Kidney (tissue), 14 donors: Measurements from ENCODE around the gene LPCAT1. TPM values are rescaled to one million over a fixed set of nuclear protein-coding genes. Genes with fewer than 3 reads are reported as not detected.

ENCODE experiments used
- DNase-seq, 5 donors: peaks; one replicate each; pipeline ENCODE4 v3.0.0-alpha.2; 2013 to 2020
- FAIRE-seq: peaks from 2 replicates; lab custom pipeline; 2012; peaks lifted over from hg19 to GRCh38; lab: Jason Lieb, UNC
- H3K27ac ChIP-seq, 2 donors: one replicate each; pipeline ENCODE4 v1.7.0; 2013; ENCODE audit warnings: low read depth in 2 of 2, low read length in 2 of 2, inconsistent platforms in 1 of 2
- H3K27me3 ChIP-seq: one replicate; pipeline ENCODE4 v1.7.1; 2013; ENCODE audit warnings: low read length, inconsistent platforms; ENCODE audit not compliant: control insufficient read depth, insufficient read depth
- H3K36me3 ChIP-seq, 3 donors: one replicate each; pipeline versions ENCODE4 v1.7.0 to v1.7.1; 2013; ENCODE audit warnings: low read length in 3 of 3, control low read depth in 1 of 3, inconsistent platforms in 1 of 3; ENCODE audit not compliant: insufficient read depth in 3 of 3, control insufficient read depth in 2 of 3
- H3K4me1 ChIP-seq, 3 donors: one replicate each; pipeline versions ENCODE4 v1.7.0 to v1.7.1; 2013; ENCODE audit warnings: low read length in 3 of 3, inconsistent platforms in 1 of 3, low read depth in 1 of 3; ENCODE audit not compliant: control insufficient read depth in 2 of 3, insufficient read depth in 2 of 3
- H3K4me3 ChIP-seq, 3 donors: one replicate each; pipeline versions ENCODE4 v1.7.0 to v1.8.1; 2013; ENCODE audit warnings: low read length in 3 of 3, control low read depth in 1 of 3, inconsistent platforms in 1 of 3
- H3K9ac ChIP-seq, 3 donors: one replicate each; pipeline versions ENCODE4 v1.7.0 to v1.7.1; 2013; ENCODE audit warnings: low read length in 3 of 3, control low read depth in 1 of 3, inconsistent platforms in 1 of 3
- H3K9me3 ChIP-seq, 3 donors: one replicate each; pipeline versions ENCODE4 v1.7.0 to v1.7.1; 2013; ENCODE audit warnings: low read length in 3 of 3, control low read depth in 1 of 3, inconsistent platforms in 1 of 3; ENCODE audit not compliant: control insufficient read depth in 2 of 3, insufficient read depth in 1 of 3
- CTCF ChIP-seq: IDR thresholded peaks from 3 replicates; pipeline ENCODE4 v1.5.1; 2012; ENCODE audit warnings: mild to moderate bottlenecking, moderate library complexity, borderline replicate concordance; ENCODE audit not compliant: insufficient read depth; ENCODE audit errors: extremely low read depth
- intact Hi-C: fragments of 100-400 bp; cut with DNase I; formaldehyde crosslinking; loops from one replicate; pipeline ENCODE4 v1.11.1; 2022
- polyA plus RNA-seq: library from polyadenylated mRNA; stranded (reverse); fragments of 350-450 nt; fragmentation: Illumina TruSeq; extraction: RNeasy Lipid Tissue Mini Kit (QIAGEN cat#74804); gene quantifications from one replicate; pipeline ENCODE4 v1.2.3, GENCODE V29; 2014; ENCODE audit warnings: low read depth, low replicate concordance; ENCODE audit not compliant: insufficient read depth
- total RNA-seq: library from RNA; stranded (reverse); fragmentation: NEBNext Ultra II Directional; extraction: Animal tissue kit (Norgen Biotek cat#: 25700); gene quantifications from one replicate; pipeline ENCODE4 v1.2.1, GENCODE V29; 2021
- donor health status: control.
- donor health status: control.
- donor health status: control.
- donor health status: control.
- donor health status: control.
- donor health status: DM: yes; HTN: yes; CAD: no.
- donor health status: Normal renal cell carcinoma (clear cell type).

LPCAT1 gene
- total and polyA plus RNA-seq, 2 donors from 2014 or later: 22.2 to 46.5 TPM

DNA sequence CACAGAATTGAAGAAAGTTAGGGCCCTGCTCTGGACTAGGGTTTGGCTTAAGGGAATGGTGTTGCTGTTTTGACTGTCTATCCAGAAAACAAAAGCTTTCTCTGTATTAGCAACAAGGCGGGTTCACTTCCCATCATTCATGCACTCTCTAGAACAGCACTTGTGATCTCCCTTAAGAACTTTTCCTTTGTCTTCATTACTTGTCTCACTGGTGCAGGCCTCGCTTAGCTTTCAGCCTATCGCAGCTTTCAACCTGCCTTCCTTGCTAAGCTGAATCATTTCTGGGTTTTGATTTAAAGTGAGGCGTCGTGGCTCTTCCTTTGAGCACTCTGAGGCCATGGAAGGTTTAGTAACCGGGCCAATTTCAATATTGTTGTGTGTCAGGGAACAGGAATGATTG is 35.2 kb upstream of the LPCAT1 start:
- Histone ChIP-seq H3K9me3 (no peaks in the 10 kb centered on the region), H3K36me3 (no peaks in the 10 kb centered on the region), H3K27me3 (no peaks in the 10 kb centered on the region), H3K27ac (no peak overlapping the region), H3K4me3 (no peak overlapping the region), H3K4me1 (no peaks in the 10 kb centered on the region), H3K9ac (no peak overlapping the region)
- FAIRE-seq: no peak
- intact Hi-C loops: no loop called here
- TF ChIP-seq CTCF: no peak
- DNase-seq: no peak

GRCh38 chr5:1557114-1557873 is 33.5 kb upstream of the LPCAT1 start:
- no peaks in the 10 kb centered on the region for H3K9me3 ChIP-seq
- H3K4me3 ChIP-seq: no peak overlapping the region
- no peaks in the 10 kb centered on the region for H3K4me1 ChIP-seq
- no peak for DNase-seq
- no peaks in the 10 kb centered on the region for H3K27me3 ChIP-seq
- FAIRE-seq: no peak
- no peak overlapping the region for H3K9ac ChIP-seq
- no peak for TF ChIP-seq CTCF
- no peaks in the 10 kb centered on the region for H3K36me3 ChIP-seq
- intact Hi-C loops: no loop called here
- no peak overlapping the region for H3K27ac ChIP-seq

DNA sequence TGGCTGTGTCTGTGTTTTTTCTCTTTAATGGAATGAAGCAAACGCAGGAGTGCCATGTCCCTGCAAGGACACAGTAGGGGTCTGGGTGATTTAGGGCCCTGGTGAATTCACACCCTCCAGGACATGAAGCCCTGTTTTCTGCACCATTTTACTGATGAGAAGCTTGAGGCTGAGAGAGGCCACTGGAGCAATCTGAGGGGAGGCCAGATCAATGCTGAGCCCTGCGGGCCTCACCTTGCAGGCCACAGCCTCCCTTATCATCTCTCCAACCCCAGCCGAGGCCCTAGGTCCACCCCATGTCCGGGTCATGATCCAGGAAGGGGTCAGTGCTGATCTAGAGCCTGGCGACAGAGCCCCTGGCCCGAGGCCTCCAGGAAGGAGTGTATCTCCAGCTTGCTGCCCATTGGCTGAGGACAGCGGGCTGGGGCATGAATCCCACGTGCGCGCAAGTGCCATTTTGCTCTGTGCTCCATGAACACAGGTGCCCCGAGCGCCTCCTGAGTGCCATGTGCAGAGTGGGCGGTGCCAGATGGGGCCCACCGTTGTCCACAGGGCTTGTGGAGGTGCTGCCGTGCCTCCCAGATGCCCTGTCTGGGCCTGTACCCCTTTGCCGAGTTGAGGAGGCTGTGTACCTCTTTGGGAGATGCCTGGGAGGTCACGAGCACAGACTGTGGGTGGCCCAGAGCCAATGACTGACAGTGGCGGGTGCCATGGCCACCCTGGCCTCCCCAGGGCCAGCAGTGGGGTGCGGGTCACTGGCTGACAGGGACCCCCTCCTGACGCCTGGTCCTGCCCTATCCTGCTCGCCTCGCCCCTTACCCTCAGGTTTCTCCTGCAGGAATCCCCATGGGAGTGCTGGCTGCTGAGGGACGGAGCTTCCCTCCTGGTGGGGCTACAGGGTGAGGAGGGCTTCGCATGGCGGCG is 32.3 kb upstream of the LPCAT1 start:
- Histone ChIP-seq H3K27me3 (no peaks in the 10 kb centered on the region), H3K9ac (no peak overlapping the region), H3K36me3 (no peaks in the 10 kb centered on the region), H3K9me3 (no peaks in the 10 kb centered on the region), H3K4me1 (no peaks in the 10 kb centered on the region), H3K4me3 (no peak overlapping the region), H3K27ac (no peak overlapping the region)
- DNase-seq (no peak), FAIRE-seq (no peak)
- TF ChIP-seq CTCF: no peak
- intact Hi-C loops: no loop called here
